GM19468 (cell line): ENCODE data around the gene MMP8.

Experiments used
- ATAC-seq: cut with Tn5 transposase; IDR thresholded peaks from one replicate; pipeline ENCODE4 v1.9.1; 2021; ENCODE audit warnings: mild to moderate bottlenecking, moderate library complexity, moderate number of reproducible peaks; ENCODE audit not compliant: unreplicated experiment; ENCODE audit errors: extremely low read depth

The MMP8 gene

GRCh38 chr11:102666331-102666957, 58.3 kb downstream of the MMP8 start:
- peak; percentile 42 for ATAC-seq

DNA sequence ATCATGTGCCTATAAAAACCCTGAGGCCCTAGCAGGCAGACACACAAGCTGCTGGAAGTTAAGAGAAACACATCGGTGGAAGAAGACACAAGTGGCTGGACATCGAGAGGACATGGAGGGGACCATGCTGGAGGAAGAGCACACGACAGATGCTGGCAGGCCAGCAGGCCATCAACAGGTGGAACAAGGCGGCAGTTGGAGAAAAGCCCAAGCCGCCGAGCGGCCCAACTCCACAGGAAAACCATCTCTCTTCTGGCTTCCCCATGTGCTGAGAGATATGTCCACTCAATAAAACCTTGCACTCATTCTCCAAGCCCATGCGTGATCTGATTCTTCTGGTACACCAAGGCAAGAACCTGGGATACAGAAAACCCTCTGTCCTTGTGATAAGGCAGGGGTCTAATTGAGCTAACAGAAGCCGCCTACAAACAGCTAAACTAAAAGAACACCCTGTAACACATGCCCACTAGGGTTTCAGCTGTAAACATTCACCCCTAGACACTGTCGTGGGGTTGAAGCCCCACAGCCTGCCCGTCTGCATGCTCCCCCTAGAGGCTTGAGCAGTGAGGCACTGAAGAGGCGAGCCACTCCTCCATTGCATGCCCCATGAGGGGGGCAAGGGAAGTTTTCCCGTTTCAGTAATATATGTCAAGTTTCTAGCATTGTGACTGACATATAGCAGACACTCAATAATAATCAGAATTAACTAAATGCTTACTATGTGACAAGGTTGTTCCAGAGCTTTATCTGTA, 60.6 kb downstream of the MMP8 start:
- ATAC-seq, result no peak

DNA sequence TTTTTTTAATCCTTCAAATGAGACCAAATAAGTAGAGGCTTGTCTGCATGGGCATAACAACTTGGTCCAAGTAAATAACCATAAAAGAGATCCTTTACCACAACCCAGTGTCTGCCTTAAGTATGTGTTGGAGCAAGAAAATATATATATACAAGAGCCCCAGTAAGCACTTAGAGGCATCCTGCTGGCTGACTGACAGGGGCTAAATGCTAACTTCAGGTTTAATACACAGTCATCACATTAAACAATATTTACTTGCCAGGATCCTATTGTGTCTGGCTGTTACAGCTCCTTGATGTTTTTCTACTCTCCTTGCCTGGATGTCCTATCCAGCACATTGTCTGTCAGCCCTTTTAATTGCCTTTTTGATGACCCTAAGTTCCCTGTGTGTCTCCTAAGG, 62.1 kb downstream of the MMP8 start:
- ATAC-seq, result no peak
